MM.1S (cell line): ENCODE data around the gene CTTNBP2NL.

Experiments
- DNase-seq: peaks from one replicate; pipeline ENCODE4 v3.0.0-alpha.2; 2015
- H2AFZ ChIP-seq: fragments of 300-600 bp; sonication (generic); 2 replicates; pipeline ENCODE4 v1.6.0; 2016; ENCODE audit warnings: antibody characterized with exemption, low read length
- H3F3A ChIP-seq: fragments of 300-600 bp; sonication (generic); 2 replicates; pipeline ENCODE4 v1.6.1; 2016; ENCODE audit warnings: mild to moderate bottlenecking, antibody characterized with exemption, low read length, moderate library complexity, mixed read lengths; ENCODE audit not compliant: insufficient read depth
- H3K27ac ChIP-seq: fragments of 300-600 bp; sonication (generic); 2 replicates; pipeline ENCODE4 v1.5.1; 2016; ENCODE audit warnings: mild to moderate bottlenecking, low read length
- H3K27me3 ChIP-seq: fragments of 300-600 bp; sonication (generic); replicated peaks from 2 replicates; pipeline ENCODE4 v1.6.0; 2016; ENCODE audit warnings: low read length; ENCODE audit not compliant: insufficient read depth
- H3K36me3 ChIP-seq: fragments of 300-600 bp; sonication (generic); replicated peaks from 2 replicates; pipeline ENCODE4 v1.6.1; 2016; ENCODE audit warnings: mild to moderate bottlenecking, low read length, mixed read lengths; ENCODE audit not compliant: insufficient read depth
- H3K4me1 ChIP-seq: fragments of 300-600 bp; sonication (generic); 2 replicates; pipeline ENCODE4 v1.6.1; 2016; ENCODE audit warnings: low read length, mixed read lengths
- H3K4me2 ChIP-seq: fragments of 300-600 bp; sonication (generic); 2 replicates; pipeline ENCODE4 v1.6.0; 2016; ENCODE audit warnings: low read depth, low read length
- H3K4me3 ChIP-seq: fragments of 300-600 bp; sonication (generic); 2 replicates; pipeline ENCODE4 v1.5.1; 2016; ENCODE audit warnings: low read length, mixed read lengths
- H3K79me2 ChIP-seq: fragments of 300-600 bp; sonication (generic); 2 replicates; pipeline ENCODE4 v1.6.1; 2016; ENCODE audit warnings: mixed run types, low read length, mixed read lengths
- H3K9ac ChIP-seq: fragments of 300-600 bp; sonication (generic); 2 replicates; pipeline ENCODE4 v1.6.1; 2016; ENCODE audit warnings: low read length, mixed read lengths
- H3K9me2 ChIP-seq: fragments of 300-600 bp; sonication (generic); replicated peaks from 2 replicates; pipeline ENCODE4 v1.6.1; 2016; ENCODE audit warnings: mild to moderate bottlenecking, low read length, mixed read lengths; ENCODE audit not compliant: insufficient read depth
- H3K9me3 ChIP-seq: fragments of 300-600 bp; sonication (generic); replicated peaks from 2 replicates; pipeline ENCODE4 v1.6.1; 2016; ENCODE audit warnings: mild to moderate bottlenecking, low read length, mixed read lengths; ENCODE audit not compliant: insufficient read depth
- H4K20me1 ChIP-seq: fragments of 300-600 bp; sonication (generic); 2 replicates; pipeline ENCODE4 v1.6.1; 2016; ENCODE audit warnings: mild to moderate bottlenecking, low read length, moderate library complexity, mixed read lengths; ENCODE audit not compliant: insufficient read depth
- EZH2 ChIP-seq: fragments of 300-600 bp; sonication (generic); optimal IDR thresholded peaks from 2 replicates; pipeline ENCODE3; 2017; ENCODE audit warnings: low read depth, mild to moderate bottlenecking, antibody characterized with exemption, low read length, mixed read lengths
- EZH2phosphoT487 ChIP-seq: fragments of 300-600 bp; sonication (generic); IDR thresholded peaks from 2 replicates; pipeline ENCODE4 v1.6.1; 2018; ENCODE audit warnings: antibody characterized with exemption, low read length
- TF ChIP-seq, protein P1 (sequence below): fragments of 300-600 bp; sonication (generic); IDR thresholded peaks from 2 replicates; pipeline ENCODE4 v1.5.1; 2016; ENCODE audit warnings: antibody characterized with exemption, low read length, mixed read lengths

The CTTNBP2NL gene

DNA sequence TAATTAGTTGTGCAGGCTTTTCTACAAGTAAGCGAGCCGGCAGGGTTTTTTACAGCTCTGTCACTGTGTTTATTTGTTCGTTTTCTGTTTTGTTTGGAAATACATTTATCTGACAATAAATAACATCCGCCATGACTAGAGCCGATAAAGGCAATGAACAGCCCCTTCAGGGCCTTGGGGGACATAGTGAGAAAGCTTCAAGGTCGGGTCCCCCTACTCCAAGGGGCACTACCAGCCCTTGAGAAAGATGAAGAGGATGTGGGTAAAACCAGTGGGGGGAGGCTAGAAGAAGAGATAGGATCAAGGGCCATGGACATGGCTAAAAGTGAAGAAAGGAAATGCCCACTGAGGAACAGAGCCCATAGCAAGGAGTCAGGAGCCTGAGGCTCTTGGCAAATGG is 38.5 kb upstream of the CTTNBP2NL start:
- no peaks in the 10 kb centered on the region for H3K27me3 ChIP-seq
- H3K9me2 ChIP-seq: no peaks in the 10 kb centered on the region
- no peak for TF ChIP-seq EZH2
- TF ChIP-seq, protein P1, sequence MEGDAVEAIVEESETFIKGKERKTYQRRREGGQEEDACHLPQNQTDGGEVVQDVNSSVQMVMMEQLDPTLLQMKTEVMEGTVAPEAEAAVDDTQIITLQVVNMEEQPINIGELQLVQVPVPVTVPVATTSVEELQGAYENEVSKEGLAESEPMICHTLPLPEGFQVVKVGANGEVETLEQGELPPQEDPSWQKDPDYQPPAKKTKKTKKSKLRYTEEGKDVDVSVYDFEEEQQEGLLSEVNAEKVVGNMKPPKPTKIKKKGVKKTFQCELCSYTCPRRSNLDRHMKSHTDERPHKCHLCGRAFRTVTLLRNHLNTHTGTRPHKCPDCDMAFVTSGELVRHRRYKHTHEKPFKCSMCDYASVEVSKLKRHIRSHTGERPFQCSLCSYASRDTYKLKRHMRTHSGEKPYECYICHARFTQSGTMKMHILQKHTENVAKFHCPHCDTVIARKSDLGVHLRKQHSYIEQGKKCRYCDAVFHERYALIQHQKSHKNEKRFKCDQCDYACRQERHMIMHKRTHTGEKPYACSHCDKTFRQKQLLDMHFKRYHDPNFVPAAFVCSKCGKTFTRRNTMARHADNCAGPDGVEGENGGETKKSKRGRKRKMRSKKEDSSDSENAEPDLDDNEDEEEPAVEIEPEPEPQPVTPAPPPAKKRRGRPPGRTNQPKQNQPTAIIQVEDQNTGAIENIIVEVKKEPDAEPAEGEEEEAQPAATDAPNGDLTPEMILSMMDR: no peak
- TF ChIP-seq EZH2phosphoT487: no peak
- H3K9me3 ChIP-seq: no peaks in the 10 kb centered on the region
- H2AFZ ChIP-seq: no peak overlapping the region
- H3K4me2 ChIP-seq: no peak overlapping the region
- no peak overlapping the region for H3K4me3 ChIP-seq
- H3K36me3 ChIP-seq: no peaks in the 10 kb centered on the region
- no peak overlapping the region for H3K27ac ChIP-seq
- no peaks in the 10 kb centered on the region for H4K20me1 ChIP-seq
- no peaks in the 10 kb centered on the region for H3K4me1 ChIP-seq
- no peak for DNase-seq
- H3K79me2 ChIP-seq: no peaks in the 10 kb centered on the region
- no peaks in the 10 kb centered on the region for H3F3A ChIP-seq
- H3K9ac ChIP-seq: no peak overlapping the region

DNA sequence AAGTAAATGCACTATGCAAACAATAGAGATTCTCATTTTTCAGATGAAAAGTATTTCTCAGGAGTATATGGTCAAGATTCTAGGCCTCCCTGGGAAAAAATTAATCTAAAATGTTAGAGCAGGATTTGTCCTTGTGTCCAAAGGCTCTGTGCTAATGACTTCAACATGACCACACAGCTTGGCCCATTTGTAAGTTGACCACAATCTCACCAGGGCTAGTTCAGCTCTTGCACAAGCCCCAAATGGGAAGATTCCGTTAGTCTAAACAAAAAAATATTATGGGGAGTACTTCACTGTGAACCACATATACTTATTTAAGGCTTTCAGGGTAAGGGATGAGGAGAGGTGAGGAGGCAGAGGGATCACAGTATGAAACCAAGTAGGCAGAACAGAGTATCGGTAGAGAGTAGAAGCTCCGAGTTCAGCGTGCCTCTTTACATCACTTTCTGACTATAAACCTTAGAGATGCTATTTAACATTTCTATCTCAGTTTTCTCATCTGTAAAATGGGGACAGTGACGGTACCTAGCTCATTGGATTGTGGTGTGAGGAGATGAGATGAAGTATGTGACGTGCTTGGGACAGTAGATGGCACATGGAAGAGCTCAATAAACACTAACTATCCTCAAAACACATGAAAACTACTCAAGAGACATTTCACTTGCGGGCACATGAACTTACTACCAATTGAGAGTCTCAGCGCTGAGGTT is 37.8 kb upstream of the CTTNBP2NL start:
- no peaks in the 10 kb centered on the region for H3K36me3 ChIP-seq
- no peaks in the 10 kb centered on the region for H4K20me1 ChIP-seq
- H3F3A ChIP-seq: no peaks in the 10 kb centered on the region
- no peak overlapping the region for H2AFZ ChIP-seq
- no peak overlapping the region for H3K9ac ChIP-seq
- H3K4me3 ChIP-seq: no peak overlapping the region
- TF ChIP-seq EZH2phosphoT487: no peak
- TF ChIP-seq EZH2: no peak
- TF ChIP-seq, protein P1: no peak
- DNase-seq: no peak
- no peaks in the 10 kb centered on the region for H3K27me3 ChIP-seq
- no peaks in the 10 kb centered on the region for H3K9me2 ChIP-seq
- no peaks in the 10 kb centered on the region for H3K4me1 ChIP-seq
- H3K9me3 ChIP-seq: no peaks in the 10 kb centered on the region
- no peaks in the 10 kb centered on the region for H3K79me2 ChIP-seq
- H3K27ac ChIP-seq: no peak overlapping the region
- H3K4me2 ChIP-seq: no peak overlapping the region

DNA sequence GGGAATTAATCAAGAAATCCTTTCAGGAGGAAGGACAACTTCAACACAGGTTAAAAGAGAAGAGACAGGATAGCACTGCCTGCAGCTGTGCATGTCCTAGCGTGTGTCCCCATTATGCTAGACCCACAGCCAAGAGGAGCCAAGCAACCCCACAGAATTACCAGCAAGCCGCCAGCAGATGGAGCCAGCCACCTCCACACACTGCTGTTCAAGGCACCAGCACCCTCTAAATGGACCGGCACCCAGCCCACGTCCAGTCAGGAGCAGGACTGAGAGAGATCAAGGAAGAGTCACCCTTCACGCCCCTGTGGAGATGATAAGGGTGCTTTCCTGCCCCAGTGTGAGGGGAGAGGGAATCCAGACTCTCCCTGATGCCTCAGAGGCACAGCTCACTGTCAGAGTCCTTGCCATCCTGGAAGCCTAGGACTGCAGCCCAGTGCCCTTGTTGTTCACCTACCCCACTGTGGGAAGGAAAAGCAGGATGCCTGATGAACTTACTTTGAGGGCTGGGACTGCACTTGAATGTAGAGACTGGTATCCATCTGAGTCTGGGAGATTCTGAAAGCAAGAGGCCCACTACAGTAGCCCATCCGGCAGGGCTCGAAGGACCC is 37.1 kb upstream of the CTTNBP2NL start:
- Histone ChIP-seq H3K9me3 (no peaks in the 10 kb centered on the region), H3K4me1 (no peaks in the 10 kb centered on the region), H3K27me3 (no peaks in the 10 kb centered on the region), H4K20me1 (no peaks in the 10 kb centered on the region), H3K36me3 (no peaks in the 10 kb centered on the region), H3F3A (no peaks in the 10 kb centered on the region), H3K4me3 (no peak overlapping the region), H3K27ac (no peak overlapping the region), H3K9ac (no peak overlapping the region), H3K4me2 (no peak overlapping the region), H3K79me2 (no peaks in the 10 kb centered on the region), H3K9me2 (no peaks in the 10 kb centered on the region), H2AFZ (no peak overlapping the region)
- TF ChIP-seq, protein P1: peak; percentile 53
- TF ChIP-seq EZH2 (no peak), EZH2phosphoT487 (no peak)
- DNase-seq: peak; percentile 16
